Fibroblast of villous mesenchyme (primary cell): ENCODE results near the gene GON4L. TPM values are rescaled to one million over a fixed set of nuclear protein-coding genes. Genes with fewer than 3 reads are reported as not detected.
"Not testable (repeated sequence)": the region's sequence is repeated elsewhere in the genome, so short reads cannot be mapped to it uniquely, and the experiment has no call there.

Experiments
- DNase-seq: peaks from one replicate; pipeline ENCODE4 v3.0.0-alpha.2; 2010; ENCODE audit warnings: low read depth
- H3K4me3 ChIP-seq: 2 replicates; pipeline ENCODE4 v1.5.1; 2011; ENCODE audit warnings: low read depth, mild to moderate bottlenecking, low read length
- total RNA-seq: library from RNA; depleted of rRNA; stranded (reverse); fragments of >200 nt; gene quantifications from 2 replicates; pipeline ENCODE4 v1.2.3, GENCODE V29; 2012
- TF ChIP-seq, protein P1 (sequence below): IDR thresholded peaks from 2 replicates; pipeline ENCODE4 v1.5.1; 2012; ENCODE audit warnings: low read depth, mild to moderate bottlenecking, low read length; ENCODE audit not compliant: insufficient read depth

GON4L gene
- total RNA-seq, 1 donor: 42.7 TPM

DNA sequence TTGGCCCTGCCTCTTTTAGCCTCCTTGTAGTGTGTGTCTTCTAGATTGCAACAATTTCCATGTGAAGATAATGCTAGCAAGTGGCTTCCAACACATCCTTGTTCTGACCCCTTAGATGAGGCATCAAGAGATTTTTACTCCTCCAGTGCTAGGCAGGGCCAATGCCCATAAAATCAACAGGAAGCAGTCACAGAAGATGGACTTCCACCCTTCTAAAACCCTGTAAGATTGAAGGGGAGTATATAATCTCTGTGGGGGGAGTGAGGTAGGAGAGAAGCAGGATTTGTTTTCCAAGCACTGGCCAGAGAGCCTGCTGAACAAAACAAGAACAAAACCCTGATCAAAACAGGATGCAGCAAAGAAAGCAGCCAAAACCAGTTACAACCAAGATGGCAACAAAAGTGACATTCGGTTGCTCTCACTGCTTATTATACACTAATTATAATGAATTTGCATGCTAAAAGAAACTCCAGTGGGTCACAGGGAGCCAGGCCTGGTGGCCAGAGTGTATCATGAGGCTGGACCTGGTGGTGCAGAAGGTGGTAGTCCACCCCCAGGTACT, 12.1 kb downstream of the GON4L start:
- TF ChIP-seq, protein P1, sequence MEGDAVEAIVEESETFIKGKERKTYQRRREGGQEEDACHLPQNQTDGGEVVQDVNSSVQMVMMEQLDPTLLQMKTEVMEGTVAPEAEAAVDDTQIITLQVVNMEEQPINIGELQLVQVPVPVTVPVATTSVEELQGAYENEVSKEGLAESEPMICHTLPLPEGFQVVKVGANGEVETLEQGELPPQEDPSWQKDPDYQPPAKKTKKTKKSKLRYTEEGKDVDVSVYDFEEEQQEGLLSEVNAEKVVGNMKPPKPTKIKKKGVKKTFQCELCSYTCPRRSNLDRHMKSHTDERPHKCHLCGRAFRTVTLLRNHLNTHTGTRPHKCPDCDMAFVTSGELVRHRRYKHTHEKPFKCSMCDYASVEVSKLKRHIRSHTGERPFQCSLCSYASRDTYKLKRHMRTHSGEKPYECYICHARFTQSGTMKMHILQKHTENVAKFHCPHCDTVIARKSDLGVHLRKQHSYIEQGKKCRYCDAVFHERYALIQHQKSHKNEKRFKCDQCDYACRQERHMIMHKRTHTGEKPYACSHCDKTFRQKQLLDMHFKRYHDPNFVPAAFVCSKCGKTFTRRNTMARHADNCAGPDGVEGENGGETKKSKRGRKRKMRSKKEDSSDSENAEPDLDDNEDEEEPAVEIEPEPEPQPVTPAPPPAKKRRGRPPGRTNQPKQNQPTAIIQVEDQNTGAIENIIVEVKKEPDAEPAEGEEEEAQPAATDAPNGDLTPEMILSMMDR: no peak
- H3K4me3 ChIP-seq: no peak overlapping the region
- DNase-seq: no peak

DNA sequence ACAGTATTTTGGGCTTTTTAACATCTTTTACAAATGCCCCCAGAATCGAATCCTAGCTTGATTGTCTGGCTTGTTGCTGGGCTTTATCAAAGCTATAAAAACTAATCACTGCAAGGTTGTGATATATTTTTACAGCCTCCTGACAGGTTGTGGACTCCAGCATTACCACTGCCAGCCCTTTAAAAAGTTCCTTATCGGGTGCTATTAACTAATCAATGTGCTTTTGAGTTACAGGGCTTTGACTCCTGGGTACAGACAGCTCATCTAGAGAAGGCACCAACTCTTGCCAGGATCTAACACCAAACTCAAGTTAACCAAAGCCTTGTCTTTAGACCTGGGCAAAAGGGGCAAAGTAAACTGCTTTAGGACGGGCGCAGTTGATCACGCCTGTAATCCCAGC, 16.6 kb downstream of the GON4L start:
- no peak overlapping the region for H3K4me3 ChIP-seq
- DNase-seq: no peak
- TF ChIP-seq, protein P1: no peak

DNA sequence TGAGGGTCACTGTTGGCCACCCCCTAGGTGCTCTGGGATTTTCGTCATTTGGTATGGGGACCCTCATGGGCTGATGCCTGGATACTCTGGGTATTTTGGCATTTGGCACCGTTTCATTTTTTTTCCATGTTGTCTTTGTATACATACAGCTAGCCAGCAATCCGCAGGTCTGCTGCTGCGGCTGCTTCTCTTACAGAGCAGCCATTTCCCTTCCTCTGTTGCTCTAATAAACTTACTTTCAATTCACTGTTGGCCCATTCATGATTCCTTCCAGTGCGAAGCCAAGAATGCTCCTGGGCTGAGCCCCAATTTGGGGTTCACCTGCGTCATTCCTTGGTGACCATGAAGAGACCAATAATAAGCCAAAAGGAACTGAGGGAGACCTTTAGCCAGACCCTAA, 21.5 kb downstream of the GON4L start:
- TF ChIP-seq, protein P1: no peak
- no peak for DNase-seq
- H3K4me3 ChIP-seq: no peak overlapping the region

DNA sequence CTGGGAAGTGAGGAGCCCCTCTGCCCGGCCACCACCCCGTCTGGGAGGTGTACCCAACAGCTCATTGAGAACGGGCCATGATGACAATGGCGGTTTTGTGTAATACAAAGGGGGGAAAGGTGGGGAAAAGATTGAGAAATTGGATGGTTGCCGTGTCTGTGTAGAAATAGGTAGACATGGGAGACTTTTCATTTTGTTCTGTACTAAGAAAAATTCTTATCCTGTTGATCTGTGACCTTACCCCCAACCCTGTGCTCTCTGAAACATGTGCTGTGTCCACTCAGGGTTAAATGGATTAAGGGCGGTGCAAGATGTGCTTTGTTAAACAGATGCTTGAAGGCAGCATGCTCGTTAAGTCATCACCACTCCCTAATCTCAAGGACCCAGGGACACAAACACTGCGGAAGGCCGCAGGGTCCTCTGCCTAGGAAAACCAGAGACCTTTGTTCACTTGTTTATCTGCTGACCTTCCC, 22.1 kb downstream of the GON4L start:
- H3K4me3 ChIP-seq, DNase-seq: not testable (repeated sequence)

DNA sequence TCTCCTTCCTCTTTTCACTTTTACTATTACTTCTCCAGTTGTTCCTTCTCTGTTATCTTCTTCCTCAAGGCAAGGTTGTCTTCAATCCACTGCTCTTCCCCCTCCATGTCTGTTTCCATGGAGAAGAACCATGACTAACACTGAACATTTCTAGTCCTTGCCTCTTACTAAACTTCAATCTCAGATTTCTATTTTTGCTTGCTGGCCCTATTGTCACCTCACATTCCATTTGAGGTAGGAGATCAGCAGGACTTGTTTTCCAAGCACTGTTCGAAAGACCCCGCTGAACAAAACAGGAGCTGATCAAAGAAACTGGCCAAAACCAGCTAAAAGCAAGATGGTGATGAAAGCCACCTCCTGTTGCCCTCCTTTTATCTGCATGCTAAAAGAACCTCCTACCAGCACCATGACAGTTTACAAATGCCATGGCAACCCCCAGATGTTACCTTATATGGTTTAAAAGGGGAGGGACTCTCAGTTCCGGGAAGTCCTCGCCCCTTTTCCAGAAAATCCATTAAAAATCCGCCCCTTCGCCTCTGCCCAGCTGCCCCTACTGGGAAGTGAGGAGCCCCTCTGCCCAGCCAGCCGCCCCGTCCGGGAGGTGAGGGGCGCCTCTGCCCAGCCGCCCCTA, 22.6 kb downstream of the GON4L start:
- peak; percentile 36 for DNase-seq
- TF ChIP-seq, protein P1: no peak
- H3K4me3 ChIP-seq: no peak overlapping the region

DNA sequence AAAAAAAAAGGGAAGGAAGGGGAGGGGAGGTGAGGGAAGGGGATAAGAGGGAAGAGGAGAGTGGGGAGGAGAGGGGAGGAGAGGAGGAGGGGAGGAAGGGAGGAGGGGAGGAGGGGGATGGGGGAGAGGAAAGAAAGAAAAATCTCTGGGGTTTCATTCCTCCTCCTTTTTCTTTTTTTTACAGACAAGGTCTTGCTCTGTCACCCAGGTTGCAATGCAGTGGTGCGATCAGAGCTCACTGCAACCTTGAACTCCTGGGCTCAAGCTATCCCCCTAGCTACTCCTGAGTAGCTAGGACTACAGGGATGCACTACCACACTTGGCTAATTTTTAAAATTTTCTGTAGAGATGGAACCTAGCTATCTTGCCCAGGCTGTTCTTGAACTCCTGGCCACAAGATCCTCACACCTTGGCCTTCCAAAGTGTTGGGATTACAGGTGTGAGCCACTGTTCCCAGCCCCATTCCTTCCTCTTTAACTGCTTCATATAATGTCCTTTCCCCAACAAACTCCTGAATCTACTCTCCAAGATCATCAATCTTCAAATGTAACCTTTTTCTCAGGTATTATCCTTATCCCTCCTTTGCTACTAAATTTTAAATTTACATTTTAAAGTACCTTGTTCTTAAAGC, 23.2 kb downstream of the GON4L start:
- TF ChIP-seq, protein P1: no peak
- H3K4me3 ChIP-seq: no peak overlapping the region
- DNase-seq: no peak

DNA sequence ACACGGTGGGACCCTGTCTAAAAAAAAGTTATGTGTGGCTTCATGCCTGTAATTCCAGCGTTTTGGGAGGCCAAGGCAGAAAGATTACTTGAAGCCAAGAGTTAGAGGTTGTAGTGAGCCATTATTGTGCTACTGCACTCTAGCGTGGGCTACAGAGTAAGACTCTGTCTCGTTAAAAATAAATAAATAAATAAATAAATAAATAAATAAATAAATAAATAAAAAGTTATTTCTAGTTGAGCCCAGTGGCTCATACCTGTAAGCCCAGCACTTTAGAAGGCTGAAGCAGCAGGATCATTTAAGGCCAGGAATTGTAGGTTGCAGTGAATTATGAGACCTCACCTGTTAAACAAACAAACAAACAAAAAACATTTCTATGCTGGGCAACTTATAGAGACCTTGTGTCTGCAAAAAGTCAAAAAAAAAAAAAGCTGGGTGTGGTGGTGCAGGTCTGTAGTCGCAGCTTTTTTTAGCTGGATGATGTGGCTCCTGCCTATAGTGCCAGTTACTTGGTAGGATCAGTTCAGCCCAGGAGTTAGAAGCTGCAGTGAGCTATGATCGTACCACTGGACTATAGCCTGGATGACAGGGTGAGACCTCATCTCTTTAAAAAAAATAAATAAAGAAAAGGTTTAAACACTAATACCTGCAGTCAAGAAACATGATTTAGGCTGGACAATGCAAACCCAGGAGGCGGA, 25.6 kb downstream of the GON4L start:
- TF ChIP-seq, protein P1: no peak
- no peak overlapping the region for H3K4me3 ChIP-seq
- DNase-seq: no peak
